B cell (primary cell): ENCODE results near the gene DYRK2. TPM values are rescaled to one million over a fixed set of nuclear protein-coding genes. Genes with fewer than 3 reads are reported as not detected.

Experiments
- ATAC-seq: fragments of 200-7000 bp; cut with Tn5 transposase; one replicate; pipeline ENCODE4 v1.10.0; 2021; ENCODE audit warnings: low read depth, mild to moderate bottlenecking, moderate number of reproducible peaks, moderate library complexity
- CTCF ChIA-PET: fragments of 350-600 bp; sonication (Branson Sonifier 250); formaldehyde crosslinking; loops from one replicate; lab custom pipeline; 2021; ENCODE audit warnings: antibody characterized with exemption, inconsistent platforms; lab: Charles Lee
- POLR2A ChIA-PET: fragments of 350-600 bp; sonication (Branson Sonifier 250); formaldehyde crosslinking; loops from one replicate; lab custom pipeline; 2021; ENCODE audit warnings: antibody characterized with exemption; lab: Charles Lee
- DNase-seq: peaks from one replicate; pipeline ENCODE4 v3.0.0; 2013
- H2AFZ ChIP-seq: 2 replicates; pipeline ENCODE4 v1.6.1; 2012; ENCODE audit warnings: mild to moderate bottlenecking, low read depth, low read length; ENCODE audit not compliant: insufficient read depth, poor library complexity, severe bottlenecking
- H3K27ac ChIP-seq, 2 donors: 1 replicate in 1 of 2; 2 replicates in 1 of 2; pipeline ENCODE4 v1.5.1; 2012 to 2013; ENCODE audit warnings: low read length in 2 of 2, mild to moderate bottlenecking in 2 of 2, moderate library complexity in 1 of 2
- H3K27me3 ChIP-seq, 4 experiments: fragments of 200-600 bp in 1 of 4; sonication (generic) in 1 of 4; replicated peaks in 1 of 4; 1 replicate in 2 of 4; 2 replicates in 2 of 4; pipeline versions ENCODE4 v1.6.1 to v1.7.0; 2013 to 2016; ENCODE audit warnings: low read length in 3 of 4, mild to moderate bottlenecking in 2 of 4, mixed read lengths in 1 of 4, moderate library complexity in 1 of 4; ENCODE audit not compliant: insufficient read depth in 4 of 4, control insufficient read depth in 3 of 4; ENCODE audit errors: control extremely low read depth in 1 of 4
- H3K36me3 ChIP-seq, 2 experiments: replicated peaks in 1 of 2; 1 replicate in 1 of 2; 2 replicates in 1 of 2; pipeline versions ENCODE4 v1.6.1 to v1.7.1; 2013; ENCODE audit warnings: low read length in 1 of 2; ENCODE audit not compliant: insufficient read depth in 2 of 2, control insufficient read depth in 1 of 2; ENCODE audit errors: control extremely low read depth in 1 of 2, extremely low read depth in 1 of 2
- H3K4me1 ChIP-seq, 2 donors: fragments of 200-600 bp in 1 of 2; sonication (generic) in 1 of 2; 1 replicate in 1 of 2; 2 replicates in 1 of 2; pipeline versions ENCODE4 v1.5.1 to v1.6.1; 2013 to 2017; ENCODE audit warnings: low read length in 2 of 2; ENCODE audit not compliant: control insufficient read depth in 2 of 2, insufficient read depth in 2 of 2
- H3K4me2 ChIP-seq: replicated peaks from 2 replicates; pipeline ENCODE3; 2012; ENCODE audit warnings: mild to moderate bottlenecking, low read depth, low read length; ENCODE audit not compliant: poor library complexity, severe bottlenecking
- H3K4me3 ChIP-seq, 5 experiments: fragments of 200-600 bp in 1 of 5; sonication (generic) in 1 of 5; 1 replicate in 3 of 5; 2 replicates in 2 of 5; pipeline versions ENCODE4 v1.5.1 to v1.7.0; 2011 to 2016; ENCODE audit warnings: low read length in 4 of 5, mild to moderate bottlenecking in 4 of 5, low read depth in 2 of 5, control low read depth in 1 of 5, moderate library complexity in 1 of 5; ENCODE audit not compliant: insufficient read depth in 1 of 5; ENCODE audit errors: control extremely low read depth in 1 of 5, extremely low read depth in 1 of 5
- H3K79me2 ChIP-seq: fragments of 200-600 bp; sonication (generic); one replicate; pipeline ENCODE4 v1.6.0; 2016; ENCODE audit warnings: low read length; ENCODE audit not compliant: control insufficient read depth, insufficient read depth
- H3K9ac ChIP-seq: fragments of 200-600 bp; sonication (generic); 2 replicates; pipeline ENCODE4 v1.6.1; 2017; ENCODE audit warnings: mild to moderate bottlenecking, low read length, moderate library complexity
- H3K9me3 ChIP-seq, 3 donors: one replicate each; pipeline versions ENCODE4 v1.6.1 to v1.7.1; 2013; ENCODE audit warnings: low read length in 2 of 3; ENCODE audit not compliant: control insufficient read depth in 2 of 3, insufficient read depth in 1 of 3; ENCODE audit errors: control extremely low read depth in 1 of 3
- H4K20me1 ChIP-seq: 2 replicates; pipeline ENCODE4 v1.6.0; 2012; ENCODE audit warnings: mild to moderate bottlenecking, low read length; ENCODE audit not compliant: insufficient read depth, control insufficient read depth, poor library complexity, severe bottlenecking
- H3K27ac Mint-ChIP-seq: one replicate; pipeline ENCODE4 v1.8.0; 2021; ENCODE audit warnings: mixed read lengths
- H3K27me3 Mint-ChIP-seq: one replicate; pipeline ENCODE4 v1.8.0; 2021; ENCODE audit warnings: mixed read lengths
- H3K4me1 Mint-ChIP-seq: one replicate; pipeline ENCODE4 v1.8.0; 2021; ENCODE audit warnings: mixed read lengths
- H3K4me3 Mint-ChIP-seq: one replicate; pipeline ENCODE4 v1.8.0; 2021; ENCODE audit warnings: mixed read lengths
- H3K9me3 Mint-ChIP-seq: one replicate; pipeline ENCODE4 v1.8.0; 2022; ENCODE audit warnings: mixed read lengths; ENCODE audit not compliant: insufficient read depth
- EZH2 ChIP-seq: IDR thresholded peaks from 2 replicates; pipeline ENCODE4 v1.6.1; 2012; ENCODE audit warnings: borderline replicate concordance, low read depth, mild to moderate bottlenecking, moderate library complexity, low read length; ENCODE audit not compliant: insufficient read depth, poor library complexity, severe bottlenecking
- WGBS: methylation state at CpG from one replicate; pipeline ENCODE4 v1.1.5; 2013; ENCODE audit warnings: missing lambda C conversion rate; ENCODE audit not compliant: insufficient coverage; 5-methylcytosine and 5-hydroxymethylcytosine counted together
- intact Hi-C: fragments of 100-400 bp; cut with micrococcal nuclease; formaldehyde crosslinking; loops from one replicate; pipeline ENCODE4 v1.10.0; 2022
- polyA plus RNA-seq: library from polyadenylated mRNA; depleted of rRNA; stranded (reverse); fragments of >200 nt; gene quantifications from 2 replicates; pipeline ENCODE4 v1.2.3, GENCODE V29; 2012
- total RNA-seq, 2 donors: library from RNA; stranded (reverse); fragments of 120-200 nt in 1 of 2; gene quantifications; 1 replicate in 1 of 2; 2 replicates in 1 of 2; pipeline versions ENCODE4 v1.2.3 to v1.2.4, GENCODE V29; 2013 to 2022
- TF ChIP-seq, protein P1 (sequence below): fragments of 200-600 bp; IDR thresholded peaks from one replicate; pipeline ENCODE4 v1.8.0; 2022; ENCODE audit warnings: antibody characterized with exemption, mild to moderate bottlenecking

DYRK2 gene
- total and polyA plus RNA-seq, 2 donors (not counting 1 experiment from before 2014, with no cell fraction given): 21.3 to 75.3 TPM

DNA sequence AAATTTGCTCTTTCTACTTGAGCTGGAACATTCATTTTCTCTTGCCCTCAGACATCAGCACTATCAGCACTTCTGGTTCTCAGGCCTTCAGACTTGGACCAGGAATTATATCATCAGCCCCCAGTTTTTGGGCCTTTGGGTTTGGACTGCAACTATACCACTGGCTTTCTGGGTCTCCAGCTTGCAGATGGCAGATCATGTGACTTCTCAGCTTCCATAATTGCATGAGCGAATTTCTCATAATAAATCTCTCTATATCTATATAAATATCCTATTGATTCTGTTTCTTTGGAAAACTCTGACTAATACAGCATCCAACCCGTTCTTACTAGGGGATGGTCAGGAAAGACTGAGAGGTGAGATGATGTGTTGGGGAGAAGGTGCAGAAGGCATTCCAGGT lies 22.4 kb upstream of the DYRK2 start:
- no peaks in the 10 kb centered on the region for H3K27me3 ChIP-seq
- no peak overlapping the region for H3K4me3 Mint-ChIP-seq
- TF ChIP-seq, protein P1, sequence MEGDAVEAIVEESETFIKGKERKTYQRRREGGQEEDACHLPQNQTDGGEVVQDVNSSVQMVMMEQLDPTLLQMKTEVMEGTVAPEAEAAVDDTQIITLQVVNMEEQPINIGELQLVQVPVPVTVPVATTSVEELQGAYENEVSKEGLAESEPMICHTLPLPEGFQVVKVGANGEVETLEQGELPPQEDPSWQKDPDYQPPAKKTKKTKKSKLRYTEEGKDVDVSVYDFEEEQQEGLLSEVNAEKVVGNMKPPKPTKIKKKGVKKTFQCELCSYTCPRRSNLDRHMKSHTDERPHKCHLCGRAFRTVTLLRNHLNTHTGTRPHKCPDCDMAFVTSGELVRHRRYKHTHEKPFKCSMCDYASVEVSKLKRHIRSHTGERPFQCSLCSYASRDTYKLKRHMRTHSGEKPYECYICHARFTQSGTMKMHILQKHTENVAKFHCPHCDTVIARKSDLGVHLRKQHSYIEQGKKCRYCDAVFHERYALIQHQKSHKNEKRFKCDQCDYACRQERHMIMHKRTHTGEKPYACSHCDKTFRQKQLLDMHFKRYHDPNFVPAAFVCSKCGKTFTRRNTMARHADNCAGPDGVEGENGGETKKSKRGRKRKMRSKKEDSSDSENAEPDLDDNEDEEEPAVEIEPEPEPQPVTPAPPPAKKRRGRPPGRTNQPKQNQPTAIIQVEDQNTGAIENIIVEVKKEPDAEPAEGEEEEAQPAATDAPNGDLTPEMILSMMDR: no peak
- no peak for TF ChIP-seq EZH2
- CTCF ChIA-PET: no interaction called here
- H3K79me2 ChIP-seq: no peaks in the 10 kb centered on the region
- H3K4me3 ChIP-seq: no peak overlapping the region
- H3K9ac ChIP-seq: no peak overlapping the region
- H3K4me1 ChIP-seq: peaks cover 23 to 28% of the 10 kb centered on the region in 2 donors
- H3K27ac Mint-ChIP-seq: no peak overlapping the region
- peaks cover 34% of the 10 kb centered on the region for H3K4me1 Mint-ChIP-seq
- H4K20me1 ChIP-seq: no peaks in the 10 kb centered on the region
- no peak overlapping the region for H2AFZ ChIP-seq
- WGBS: no CpG with 5 or more reads among the region's 2 CpGs
- POLR2A ChIA-PET: no interaction called here
- H3K27me3 Mint-ChIP-seq: no peaks in the 10 kb centered on the region
- intact Hi-C loops: no loop called here
- no peaks in the 10 kb centered on the region for H3K9me3 Mint-ChIP-seq
- DNase-seq: no peak
- H3K27ac ChIP-seq: no peak overlapping the region
- no peak for ATAC-seq
- H3K9me3 ChIP-seq: peaks cover 0 to 8% (median 0%) of the 10 kb centered on the region in 3 donors
- H3K36me3 ChIP-seq: no peaks in the 10 kb centered on the region
- no peak overlapping the region for H3K4me2 ChIP-seq

- peak; percentile 100 for ATAC-seq
- Histone ChIP-seq H3K27ac (peak overlapping the region; percentile 71 to 85), H4K20me1 (no peaks in the 10 kb centered on the region), H3K9me3 (peaks cover 0 to 5% (median 0%) of the 10 kb centered on the region in 3 donors), H3K4me1 (peaks cover 55 to 56% of the 10 kb centered on the region in 2 donors), H3K4me2 (peak overlapping the region; percentile 72), H3K27me3 (no peaks in the 10 kb centered on the region), H3K36me3 (no peaks in the 10 kb centered on the region), H2AFZ (peak overlapping the region; percentile 69), H3K9ac (peak overlapping the region; percentile 36), H3K4me3 (peak overlapping the region in 3 of 5 experiments; percentile 6 to 55 (median 20)), H3K79me2 (no peaks in the 10 kb centered on the region)
- DNase-seq: peak; percentile 87
- H3K4me1 Mint-ChIP-seq: peaks cover 60% of the 10 kb centered on the region
- WGBS: 0% methylated on average over 1 of the region's 7 CpGs
- H3K9me3 Mint-ChIP-seq: no peaks in the 10 kb centered on the region
- peak overlapping the region; percentile 67 for H3K4me3 Mint-ChIP-seq
- H3K27me3 Mint-ChIP-seq: no peaks in the 10 kb centered on the region
- TF ChIP-seq EZH2: no peak
- POLR2A ChIA-PET: interaction anchor here (0.7 to 1.9 kb wide), 5 partner anchors 11 to 360 kb away, joined by 3 to 18 read pairs (median 4); partner anchors contain the start of gene DYRK2
- H3K27ac Mint-ChIP-seq: peak overlapping the region; percentile 94
- intact Hi-C loops: loop anchor here (1.0 to 5.0 kb wide), 6 partner anchors 18 to 363 kb away; partner anchors contain the start of genes CAND1, DYRK2 and IFNG-AS1
- CTCF ChIA-PET: interaction anchor here (0.6 to 2.2 kb wide), 15 partner anchors 10 to 313 kb away, joined by 3 to 15 read pairs (median 4); partner anchors contain the start of gene DYRK2
Measured at GRCh38 chr12:67630373-67631088, 18.0 kb upstream of the DYRK2 start.
